ENCODE results near the gene KCNK1.

KCNK1 gene

GRCh38 chr1:233587958-233588799 is 25.7 kb upstream of the KCNK1 start:
- DNase-seq (ENCODE audit: low read depth) = no peak
- H3K4me3 ChIP-seq (ENCODE audit: control insufficient read depth, low read depth, low read length) = no peak overlapping the region
- TF ChIP-seq, protein P1, sequence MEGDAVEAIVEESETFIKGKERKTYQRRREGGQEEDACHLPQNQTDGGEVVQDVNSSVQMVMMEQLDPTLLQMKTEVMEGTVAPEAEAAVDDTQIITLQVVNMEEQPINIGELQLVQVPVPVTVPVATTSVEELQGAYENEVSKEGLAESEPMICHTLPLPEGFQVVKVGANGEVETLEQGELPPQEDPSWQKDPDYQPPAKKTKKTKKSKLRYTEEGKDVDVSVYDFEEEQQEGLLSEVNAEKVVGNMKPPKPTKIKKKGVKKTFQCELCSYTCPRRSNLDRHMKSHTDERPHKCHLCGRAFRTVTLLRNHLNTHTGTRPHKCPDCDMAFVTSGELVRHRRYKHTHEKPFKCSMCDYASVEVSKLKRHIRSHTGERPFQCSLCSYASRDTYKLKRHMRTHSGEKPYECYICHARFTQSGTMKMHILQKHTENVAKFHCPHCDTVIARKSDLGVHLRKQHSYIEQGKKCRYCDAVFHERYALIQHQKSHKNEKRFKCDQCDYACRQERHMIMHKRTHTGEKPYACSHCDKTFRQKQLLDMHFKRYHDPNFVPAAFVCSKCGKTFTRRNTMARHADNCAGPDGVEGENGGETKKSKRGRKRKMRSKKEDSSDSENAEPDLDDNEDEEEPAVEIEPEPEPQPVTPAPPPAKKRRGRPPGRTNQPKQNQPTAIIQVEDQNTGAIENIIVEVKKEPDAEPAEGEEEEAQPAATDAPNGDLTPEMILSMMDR (conservative IDR thresholded peaks at IDR 0.05; ENCODE audit: control insufficient read depth, insufficient read depth, low read depth, low read length) = no peak

GRCh38 chr1:233597489-233597901 is 16.4 kb upstream of the KCNK1 start:
- peak; percentile 55 for DNase-seq (ENCODE audit: low read depth)
- TF ChIP-seq, protein P1 (conservative IDR thresholded peaks at IDR 0.05; ENCODE audit: control insufficient read depth, insufficient read depth, low read depth, low read length) = no peak
- no peak overlapping the region for H3K4me3 ChIP-seq (ENCODE audit: control insufficient read depth, low read depth, low read length)

DNA sequence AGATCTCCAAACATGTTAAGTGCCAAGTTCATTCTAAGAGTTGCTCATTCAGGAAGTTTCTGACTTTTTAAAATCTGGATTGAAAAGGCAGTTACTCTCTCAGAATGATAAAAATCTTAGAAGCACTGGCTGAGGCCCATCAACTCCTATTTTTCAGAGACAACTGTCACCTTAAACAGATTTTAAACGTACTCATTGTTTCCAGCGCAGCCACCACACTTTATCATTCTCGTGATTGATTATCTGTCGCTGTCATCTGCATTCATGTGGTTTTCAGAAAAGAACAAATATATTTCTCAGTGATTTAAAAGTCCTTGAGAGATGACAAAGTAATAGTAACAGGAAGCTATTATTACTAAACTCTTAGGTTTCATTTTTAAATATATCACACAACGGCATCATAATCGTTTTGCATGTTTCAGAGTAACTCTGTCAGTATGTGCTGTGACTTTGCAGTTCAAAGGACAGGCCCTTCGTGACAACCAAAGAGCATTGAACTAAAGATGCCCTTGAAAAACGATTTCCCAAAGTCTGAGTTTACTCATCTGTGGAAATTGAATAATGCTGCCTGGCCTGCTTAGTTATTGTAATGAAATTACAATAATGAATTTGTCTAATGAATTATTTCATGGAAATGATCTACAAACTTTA is 14.9 kb upstream of the KCNK1 start:
- H3K4me3 ChIP-seq (ENCODE audit: control insufficient read depth, low read depth, low read length) = no peak overlapping the region
- no peak for DNase-seq (ENCODE audit: low read depth)
- TF ChIP-seq, protein P1 (conservative IDR thresholded peaks at IDR 0.05; ENCODE audit: control insufficient read depth, insufficient read depth, low read depth, low read length) = no peak

DNA sequence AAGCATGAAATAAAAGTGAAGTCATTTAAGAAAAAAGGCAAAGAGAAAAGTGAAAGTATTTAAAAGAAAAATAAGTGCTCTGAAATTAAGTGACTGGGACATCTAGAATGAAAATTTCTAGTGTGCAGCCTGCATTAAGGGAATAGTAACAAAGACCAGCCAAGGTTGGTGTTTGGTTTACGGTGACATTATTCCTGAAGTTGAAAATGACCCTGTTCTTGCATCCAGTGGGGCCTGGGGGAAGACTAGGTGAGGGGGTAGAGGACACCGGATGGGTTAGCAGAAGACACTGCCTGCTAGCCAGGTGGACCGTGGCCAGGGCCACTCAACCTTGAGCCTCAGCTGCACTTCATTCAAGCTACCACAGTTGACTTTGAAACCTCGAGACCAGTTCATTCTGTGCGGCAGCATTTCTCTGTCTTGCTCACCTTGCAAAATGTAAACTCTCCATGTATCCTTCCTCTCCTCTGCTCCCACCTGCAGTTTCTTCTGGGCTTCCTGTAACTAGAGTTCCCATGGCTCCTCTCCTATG is 14.3 kb upstream of the KCNK1 start:
- TF ChIP-seq, protein P1 (conservative IDR thresholded peaks at IDR 0.05; ENCODE audit: control insufficient read depth, insufficient read depth, low read depth, low read length) = no peak
- DNase-seq (ENCODE audit: low read depth) = no peak
- no peak overlapping the region for H3K4me3 ChIP-seq (ENCODE audit: control insufficient read depth, low read depth, low read length)

DNA sequence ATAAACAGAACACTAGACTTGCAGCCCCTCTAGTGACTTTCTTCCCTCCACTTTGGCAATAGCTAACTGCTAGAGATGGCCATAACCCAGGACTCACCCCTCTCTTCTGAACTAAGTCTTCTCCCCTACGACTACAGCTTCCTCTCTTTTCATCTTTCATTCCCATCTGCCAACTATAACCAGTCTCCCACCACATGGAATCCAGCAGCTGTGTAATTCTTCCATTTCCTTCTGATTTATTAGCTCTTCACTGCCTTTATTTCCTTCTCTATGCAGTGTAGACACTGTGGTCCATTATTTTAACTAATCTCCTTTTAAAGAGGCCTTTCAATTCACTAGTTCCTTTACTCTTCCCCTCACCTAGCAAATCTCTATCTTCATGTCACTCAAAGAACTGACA is 13.4 kb upstream of the KCNK1 start:
- H3K4me3 ChIP-seq (ENCODE audit: control insufficient read depth, low read depth, low read length) = no peak overlapping the region
- DNase-seq (ENCODE audit: low read depth) = no peak
- TF ChIP-seq, protein P1 (conservative IDR thresholded peaks at IDR 0.05; ENCODE audit: control insufficient read depth, insufficient read depth, low read depth, low read length) = no peak

- H3K4me3 ChIP-seq (ENCODE audit: control insufficient read depth, low read depth, low read length) = no peak overlapping the region
- TF ChIP-seq, protein P1 (conservative IDR thresholded peaks at IDR 0.05; ENCODE audit: control insufficient read depth, insufficient read depth, low read depth, low read length) = no peak
- peak; percentile 22 for DNase-seq (ENCODE audit: low read depth)
Measured at GRCh38 chr1:233603478-233603877, 10.4 kb upstream of the KCNK1 start.

All from fibroblast of mammary gland (primary cell).